Measurements from ENCODE around the gene BMP6. TPM values are rescaled to one million over a fixed set of nuclear protein-coding genes. Genes with fewer than 3 reads are reported as not detected.

Gene BMP6
- total and polyA plus RNA-seq, 5 experiments from 2014 or later = not detected

GRCh38 chr6:7762760-7763159 lies 36.9 kb downstream of the BMP6 start:
- DNase-seq = no peak
- POLR2A ChIA-PET = no interaction called here

GRCh38 chr6:7763881-7764280 lies 38.0 kb downstream of the BMP6 start:
- ATAC-seq = no peak
- POLR2A ChIA-PET = no interaction called here
- Mint-ChIP-seq H3K4me3 (no peak overlapping the region), H3K36me3 (no peaks in the 10 kb centered on the region), H3K27ac (no peak overlapping the region), H3K4me1 (no peaks in the 10 kb centered on the region), H3K9me3 (peaks cover 0 to 4% (median 0%) of the 10 kb centered on the region in 9 donors), H3K27me3 (peaks cover 10 to 46% (median 14%) of the 10 kb centered on the region in 5 donors)
- no peak for DNase-seq

More at GRCh38 chr6:7762760-7763159, 36.9 kb downstream of the BMP6 start:
- no peaks in the 10 kb centered on the region for H3K4me1 Mint-ChIP-seq
- ATAC-seq = no peak
- H3K4me3 Mint-ChIP-seq = no peak overlapping the region
- no peak overlapping the region for H3K27ac Mint-ChIP-seq
- H3K9me3 Mint-ChIP-seq = peaks cover 0 to 2% (median 0%) of the 10 kb centered on the region in 9 donors
- peaks cover 12 to 43% (median 15%) of the 10 kb centered on the region in 5 donors for H3K27me3 Mint-ChIP-seq
- H3K36me3 Mint-ChIP-seq = no peaks in the 10 kb centered on the region

GRCh38 chr6:7765575-7766325 lies 39.9 kb downstream of the BMP6 start:
- H3K27ac Mint-ChIP-seq = no peak overlapping the region
- H3K27me3 Mint-ChIP-seq = peaks cover 8 to 45% (median 10%) of the 10 kb centered on the region in 5 donors
- H3K9me3 Mint-ChIP-seq = peaks cover 0 to 4% (median 0%) of the 10 kb centered on the region in 9 donors
- POLR2A ChIA-PET = no interaction called here
- H3K4me3 Mint-ChIP-seq = peak overlapping the region in 1 of 10 donors; percentile 49
- H3K4me1 Mint-ChIP-seq = no peaks in the 10 kb centered on the region
- ATAC-seq (no peak), DNase-seq (no peak)
- no peaks in the 10 kb centered on the region for H3K36me3 Mint-ChIP-seq

GRCh38 chr6:7769702-7770101 lies 43.8 kb downstream of the BMP6 start:
- H3K4me3 Mint-ChIP-seq = no peak overlapping the region
- peaks cover 3 to 30% (median 14%) of the 10 kb centered on the region in 5 donors for H3K27me3 Mint-ChIP-seq
- DNase-seq = no peak
- H3K4me1 Mint-ChIP-seq = no peaks in the 10 kb centered on the region
- H3K27ac Mint-ChIP-seq = no peak overlapping the region
- H3K36me3 Mint-ChIP-seq = no peaks in the 10 kb centered on the region
- H3K9me3 Mint-ChIP-seq = peaks cover 0 to 4% (median 0%) of the 10 kb centered on the region in 9 donors
- no peak for ATAC-seq
- POLR2A ChIA-PET = no interaction called here

GRCh38 chr6:7770111-7770510 lies 44.2 kb downstream of the BMP6 start:
- ATAC-seq (no peak), DNase-seq (no peak)
- POLR2A ChIA-PET = no interaction called here
- peaks cover 0 to 4% (median 0%) of the 10 kb centered on the region in 9 donors for H3K9me3 Mint-ChIP-seq
- H3K27me3 Mint-ChIP-seq = peaks cover 3 to 30% (median 14%) of the 10 kb centered on the region in 5 donors
- no peak overlapping the region for H3K4me3 Mint-ChIP-seq
- H3K4me1 Mint-ChIP-seq = no peaks in the 10 kb centered on the region
- no peak overlapping the region for H3K27ac Mint-ChIP-seq
- H3K36me3 Mint-ChIP-seq = no peaks in the 10 kb centered on the region

GRCh38 chr6:7770601-7771000 lies 44.7 kb downstream of the BMP6 start:
- no peak overlapping the region for H3K4me3 Mint-ChIP-seq
- ATAC-seq (no peak), DNase-seq (no peak)
- no peaks in the 10 kb centered on the region for H3K4me1 Mint-ChIP-seq
- no peak overlapping the region for H3K27ac Mint-ChIP-seq
- POLR2A ChIA-PET = no interaction called here
- H3K36me3 Mint-ChIP-seq = no peaks in the 10 kb centered on the region
- peaks cover 3 to 32% (median 14%) of the 10 kb centered on the region in 5 donors for H3K27me3 Mint-ChIP-seq
- peaks cover 0 to 4% (median 0%) of the 10 kb centered on the region in 9 donors for H3K9me3 Mint-ChIP-seq

- Mint-ChIP-seq H3K36me3 (no peaks in the 10 kb centered on the region), H3K9me3 (no peaks in the 10 kb centered on the region), H3K27ac (no peak overlapping the region), H3K4me3 (no peak overlapping the region), H3K27me3 (peaks cover 3 to 41% (median 6%) of the 10 kb centered on the region in 5 donors), H3K4me1 (no peaks in the 10 kb centered on the region)
- ATAC-seq (no peak), DNase-seq (no peak)
- POLR2A ChIA-PET = no interaction called here
These were observed 47.4 kb downstream of the BMP6 start for GRCh38 chr6:7773322-7773721.

- POLR2A ChIA-PET = no interaction called here
- ATAC-seq (no peak), DNase-seq (no peak)
- Mint-ChIP-seq H3K27ac (no peak overlapping the region), H3K36me3 (no peaks in the 10 kb centered on the region), H3K4me3 (no peak overlapping the region), H3K9me3 (no peaks in the 10 kb centered on the region), H3K27me3 (peaks cover 0 to 36% (median 6%) of the 10 kb centered on the region in 5 donors), H3K4me1 (no peaks in the 10 kb centered on the region)
These were observed 48.0 kb downstream of the BMP6 start for GRCh38 chr6:7773914-7774313.

- Mint-ChIP-seq H3K9me3 (peaks cover 0 to 1% (median 0%) of the 10 kb centered on the region in 9 donors), H3K4me3 (no peak overlapping the region), H3K36me3 (no peaks in the 10 kb centered on the region), H3K27ac (no peak overlapping the region), H3K27me3 (peaks cover 2 to 40% (median 8%) of the 10 kb centered on the region in 5 donors), H3K4me1 (no peaks in the 10 kb centered on the region)
- DNase-seq (no peak), ATAC-seq (no peak)
- POLR2A ChIA-PET = no interaction called here
These were observed 50.6 kb downstream of the BMP6 start for GRCh38 chr6:7776509-7776908.

- no peak for ATAC-seq
- Mint-ChIP-seq H3K9me3 (peaks cover 0 to 2% (median 0%) of the 10 kb centered on the region in 9 donors), H3K4me1 (no peaks in the 10 kb centered on the region), H3K27me3 (peaks cover 7 to 46% (median 8%) of the 10 kb centered on the region in 5 donors), H3K36me3 (no peaks in the 10 kb centered on the region), H3K27ac (peak overlapping the region in 1 of 10 donors; percentile 69), H3K4me3 (no peak overlapping the region)
- no peak for DNase-seq
- POLR2A ChIA-PET = no interaction called here
These were observed 51.2 kb downstream of the BMP6 start for GRCh38 chr6:7777074-7777473.

- DNase-seq (no peak), ATAC-seq (no peak)
- no peak overlapping the region for H3K27ac Mint-ChIP-seq
- H3K4me1 Mint-ChIP-seq = no peaks in the 10 kb centered on the region
- POLR2A ChIA-PET = no interaction called here
- peaks cover 5 to 28% (median 14%) of the 10 kb centered on the region in 5 donors for H3K27me3 Mint-ChIP-seq
- H3K9me3 Mint-ChIP-seq = peaks cover 0 to 2% (median 0%) of the 10 kb centered on the region in 9 donors
- no peak overlapping the region for H3K4me3 Mint-ChIP-seq
- H3K36me3 Mint-ChIP-seq = no peaks in the 10 kb centered on the region
These were observed 55.3 kb downstream of the BMP6 start for GRCh38 chr6:7781240-7781639.

GRCh38 chr6:7784248-7784647 lies 58.3 kb downstream of the BMP6 start:
- H3K9me3 Mint-ChIP-seq = peaks cover 0 to 2% (median 0%) of the 10 kb centered on the region in 9 donors
- POLR2A ChIA-PET = no interaction called here
- H3K27me3 Mint-ChIP-seq = peaks cover 10 to 28% (median 13%) of the 10 kb centered on the region in 5 donors
- no peak overlapping the region for H3K4me3 Mint-ChIP-seq
- H3K27ac Mint-ChIP-seq = no peak overlapping the region
- DNase-seq (no peak), ATAC-seq (no peak)
- no peaks in the 10 kb centered on the region for H3K4me1 Mint-ChIP-seq
- no peaks in the 10 kb centered on the region for H3K36me3 Mint-ChIP-seq

- POLR2A ChIA-PET = no interaction called here
- Mint-ChIP-seq H3K36me3 (no peaks in the 10 kb centered on the region), H3K4me3 (no peak overlapping the region), H3K4me1 (no peaks in the 10 kb centered on the region), H3K9me3 (peaks cover 0 to 2% (median 0%) of the 10 kb centered on the region in 9 donors), H3K27me3 (peaks cover 10 to 28% (median 13%) of the 10 kb centered on the region in 5 donors), H3K27ac (no peak overlapping the region)
- ATAC-seq = no peak
- DNase-seq = no peak
These were observed 58.8 kb downstream of the BMP6 start for GRCh38 chr6:7784706-7785105.

Measured in naive thymus-derived CD8-positive, alpha-beta T cell (primary cell).